Hair follicle dermal papilla cell (primary cell): ENCODE results near the gene HSPA8. TPM values are rescaled to one million over a fixed set of nuclear protein-coding genes. Genes with fewer than 3 reads are reported as not detected.

Experiments
- small RNA-seq: library from RNA; depleted of rRNA; stranded (forward); fragments of <200 nt; gene quantifications from one replicate; pipeline ENCODE3, GENCODE V24; 2012
- total RNA-seq: library from RNA; depleted of rRNA; stranded (reverse); fragments of >200 nt; gene quantifications from 2 replicates; pipeline ENCODE4 v1.2.3, GENCODE V29; 2012

HSPA8 gene
- total RNA-seq, result 2,110 and 2,318 TPM in 2 replicates

GRCh38 chr11:123061403-123062157, at the start of gene HSPA8:
Gene HSPA8 (minus strand): TSS chr11:123062136. CDS start chr11:123061324, 812 bp downstream.

Small RNA genes lying within 50 kb of the gene (small RNA-seq; reads per million reads assigned to genes)
- gene RPL31P47, result not detected
- not detected for gene SNORD14C
- not detected for gene SNORD14D
- 756 reads per million, percentile 99 among the genes with 10 or more reads in this experiment for gene SNORD14E

Other genes starting within 250 kb of the HSPA8 start
- 0.61 TPM in 1 of 2 replicates, not detected in the other for gene CRTAM, start 223.6 kb downstream of the HSPA8 start, total RNA-seq
- gene JHY, start 179.4 kb downstream of the HSPA8 start, total RNA-seq, result 10.3 and 10.5 TPM in 2 replicates
- not detected in 2 replicates for gene BSX, start 80.3 kb downstream of the HSPA8 start, total RNA-seq
- 301 and 332 TPM in 2 replicates for gene CLMP, start 133.1 kb upstream of the HSPA8 start, total RNA-seq